Fibroblast of lung (primary cell): ENCODE results near the gene TCERG1.

Experiments
- EZH2 ChIP-seq: IDR thresholded peaks from 2 replicates; pipeline ENCODE4 v1.5.1; 2012; ENCODE audit warnings: low read length, control low read depth, mild to moderate bottlenecking; ENCODE audit errors: missing control alignments
- TF ChIP-seq, protein P1 (sequence below), 2 donors: IDR thresholded peaks in 1 of 2; conservative IDR thresholded peaks in 1 of 2; 1 replicate in 1 of 2; 2 replicates in 1 of 2; pipeline ENCODE4 v1.5.1; 2011 to 2012; ENCODE audit warnings: low read length in 2 of 2, control low read depth in 1 of 2, inconsistent platforms in 1 of 2, low read depth in 1 of 2, mild to moderate bottlenecking in 1 of 2

DNA sequence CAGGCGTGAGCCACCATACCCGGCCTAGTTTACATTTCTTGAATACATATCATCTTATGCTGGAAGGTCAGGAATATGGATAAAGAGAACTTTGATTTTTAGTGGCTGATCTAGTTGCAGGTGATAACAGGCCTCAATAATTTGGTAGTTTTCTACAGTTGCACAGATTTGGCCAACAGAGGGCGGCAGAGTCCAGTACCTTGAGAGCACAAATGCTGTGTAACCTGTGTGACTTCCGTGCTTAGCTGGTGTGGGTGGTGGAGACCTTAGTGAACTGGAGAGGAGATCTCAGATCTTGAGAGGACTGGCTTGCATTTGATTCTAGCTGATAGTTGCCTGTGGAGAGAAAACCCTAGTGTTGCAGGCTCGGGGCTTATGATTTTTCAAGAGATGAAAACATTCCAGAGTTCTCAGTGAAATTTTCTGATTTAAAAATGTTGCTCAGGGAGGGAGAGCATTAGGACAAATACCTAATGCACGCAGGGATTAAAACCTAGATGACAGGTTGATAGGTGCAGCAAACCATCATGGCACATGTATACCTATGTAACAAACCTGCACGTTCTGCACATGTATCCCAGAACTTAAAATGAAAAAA lies 86.2 kb downstream of the TCERG1 start:
- TF ChIP-seq, protein P1, sequence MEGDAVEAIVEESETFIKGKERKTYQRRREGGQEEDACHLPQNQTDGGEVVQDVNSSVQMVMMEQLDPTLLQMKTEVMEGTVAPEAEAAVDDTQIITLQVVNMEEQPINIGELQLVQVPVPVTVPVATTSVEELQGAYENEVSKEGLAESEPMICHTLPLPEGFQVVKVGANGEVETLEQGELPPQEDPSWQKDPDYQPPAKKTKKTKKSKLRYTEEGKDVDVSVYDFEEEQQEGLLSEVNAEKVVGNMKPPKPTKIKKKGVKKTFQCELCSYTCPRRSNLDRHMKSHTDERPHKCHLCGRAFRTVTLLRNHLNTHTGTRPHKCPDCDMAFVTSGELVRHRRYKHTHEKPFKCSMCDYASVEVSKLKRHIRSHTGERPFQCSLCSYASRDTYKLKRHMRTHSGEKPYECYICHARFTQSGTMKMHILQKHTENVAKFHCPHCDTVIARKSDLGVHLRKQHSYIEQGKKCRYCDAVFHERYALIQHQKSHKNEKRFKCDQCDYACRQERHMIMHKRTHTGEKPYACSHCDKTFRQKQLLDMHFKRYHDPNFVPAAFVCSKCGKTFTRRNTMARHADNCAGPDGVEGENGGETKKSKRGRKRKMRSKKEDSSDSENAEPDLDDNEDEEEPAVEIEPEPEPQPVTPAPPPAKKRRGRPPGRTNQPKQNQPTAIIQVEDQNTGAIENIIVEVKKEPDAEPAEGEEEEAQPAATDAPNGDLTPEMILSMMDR (conservative IDR thresholded peaks at IDR 0.05 in 1 of 2, IDR thresholded peaks at IDR 0.05 in 1 of 2; ENCODE audit: low read depth in 1 of 2, low read length in 2 of 2), result peak; percentile 83 to 89
- TF ChIP-seq EZH2, result no peak
